NOMO-1 treated with dmso at 0.1 percent for 144 hours (cell line): ENCODE data around the gene KIAA1671.

Source experiments
- DNase-seq: peaks from one replicate; lab custom pipeline; 2025; ENCODE audit not compliant: unreplicated experiment; lab: John Stamatoyannopoulos, UW

Gene KIAA1671

GRCh38 chr22:24977370-24978221 lies 25.1 kb downstream of the KIAA1671 start:
- no peak for DNase-seq

- DNase-seq = no peak
Observed at GRCh38 chr22:24978308-24978707, 25.8 kb downstream of the KIAA1671 start.

- no peak for DNase-seq
Observed at GRCh38 chr22:24981066-24981465, 28.6 kb downstream of the KIAA1671 start.

- no peak for DNase-seq
Observed at GRCh38 chr22:24981656-24982055, 29.1 kb downstream of the KIAA1671 start.

GRCh38 chr22:24982301-24983056 lies 30.0 kb downstream of the KIAA1671 start:
- DNase-seq = no peak

GRCh38 chr22:24983151-24983550 lies 30.6 kb downstream of the KIAA1671 start:
- no peak for DNase-seq

GRCh38 chr22:24984122-24984521 lies 31.6 kb downstream of the KIAA1671 start:
- DNase-seq = no peak

- no peak for DNase-seq
Observed at GRCh38 chr22:24985826-24986214, 33.3 kb downstream of the KIAA1671 start.

GRCh38 chr22:24986816-24987215 lies 34.3 kb downstream of the KIAA1671 start:
- DNase-seq = no peak

GRCh38 chr22:24989135-24989534 lies 36.6 kb downstream of the KIAA1671 start:
- DNase-seq = no peak

- no peak for DNase-seq
Observed at GRCh38 chr22:24989541-24989951, 37.0 kb downstream of the KIAA1671 start.

- DNase-seq = no peak
Observed at GRCh38 chr22:24990344-24990905, 37.9 kb downstream of the KIAA1671 start.

GRCh38 chr22:24992946-24993345 lies 40.4 kb downstream of the KIAA1671 start:
- DNase-seq = no peak

GRCh38 chr22:24994070-24994763 lies 41.7 kb downstream of the KIAA1671 start:
- DNase-seq = no peak

GRCh38 chr22:24995649-24996180 lies 43.2 kb downstream of the KIAA1671 start:
- no peak for DNase-seq

- DNase-seq = no peak
Observed at GRCh38 chr22:24996420-24996952, 44.0 kb downstream of the KIAA1671 start.

- no peak for DNase-seq
Observed at GRCh38 chr22:24997023-24997422, 44.5 kb downstream of the KIAA1671 start.

- DNase-seq = no peak
Observed at GRCh38 chr22:25000686-25001085, 48.2 kb downstream of the KIAA1671 start.

- no peak for DNase-seq
Observed at GRCh38 chr22:25002241-25002985, 49.9 kb downstream of the KIAA1671 start.

GRCh38 chr22:25006354-25006753 lies 53.8 kb downstream of the KIAA1671 start:
- DNase-seq = no peak
